Measurements from ENCODE around the gene LTA4H.

GRCh38 chr12:95996034-95996658 lies 39.2 kb downstream of the LTA4H start, which contains the start of gene HAL:
- TF ChIP-seq, protein P1, sequence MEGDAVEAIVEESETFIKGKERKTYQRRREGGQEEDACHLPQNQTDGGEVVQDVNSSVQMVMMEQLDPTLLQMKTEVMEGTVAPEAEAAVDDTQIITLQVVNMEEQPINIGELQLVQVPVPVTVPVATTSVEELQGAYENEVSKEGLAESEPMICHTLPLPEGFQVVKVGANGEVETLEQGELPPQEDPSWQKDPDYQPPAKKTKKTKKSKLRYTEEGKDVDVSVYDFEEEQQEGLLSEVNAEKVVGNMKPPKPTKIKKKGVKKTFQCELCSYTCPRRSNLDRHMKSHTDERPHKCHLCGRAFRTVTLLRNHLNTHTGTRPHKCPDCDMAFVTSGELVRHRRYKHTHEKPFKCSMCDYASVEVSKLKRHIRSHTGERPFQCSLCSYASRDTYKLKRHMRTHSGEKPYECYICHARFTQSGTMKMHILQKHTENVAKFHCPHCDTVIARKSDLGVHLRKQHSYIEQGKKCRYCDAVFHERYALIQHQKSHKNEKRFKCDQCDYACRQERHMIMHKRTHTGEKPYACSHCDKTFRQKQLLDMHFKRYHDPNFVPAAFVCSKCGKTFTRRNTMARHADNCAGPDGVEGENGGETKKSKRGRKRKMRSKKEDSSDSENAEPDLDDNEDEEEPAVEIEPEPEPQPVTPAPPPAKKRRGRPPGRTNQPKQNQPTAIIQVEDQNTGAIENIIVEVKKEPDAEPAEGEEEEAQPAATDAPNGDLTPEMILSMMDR (IDR thresholded peaks at IDR 0.05) = no peak
- no peak for TF ChIP-seq POLR2A (IDR thresholded peaks at IDR 0.05)
